GM04503 (cell line): ENCODE data around the gene ATOH8.

Experiments
- DNase-seq: peaks from one replicate; pipeline ENCODE4 v3.0.0-alpha.2; 2012; ENCODE audit warnings: low read depth

The ATOH8 gene

DNA sequence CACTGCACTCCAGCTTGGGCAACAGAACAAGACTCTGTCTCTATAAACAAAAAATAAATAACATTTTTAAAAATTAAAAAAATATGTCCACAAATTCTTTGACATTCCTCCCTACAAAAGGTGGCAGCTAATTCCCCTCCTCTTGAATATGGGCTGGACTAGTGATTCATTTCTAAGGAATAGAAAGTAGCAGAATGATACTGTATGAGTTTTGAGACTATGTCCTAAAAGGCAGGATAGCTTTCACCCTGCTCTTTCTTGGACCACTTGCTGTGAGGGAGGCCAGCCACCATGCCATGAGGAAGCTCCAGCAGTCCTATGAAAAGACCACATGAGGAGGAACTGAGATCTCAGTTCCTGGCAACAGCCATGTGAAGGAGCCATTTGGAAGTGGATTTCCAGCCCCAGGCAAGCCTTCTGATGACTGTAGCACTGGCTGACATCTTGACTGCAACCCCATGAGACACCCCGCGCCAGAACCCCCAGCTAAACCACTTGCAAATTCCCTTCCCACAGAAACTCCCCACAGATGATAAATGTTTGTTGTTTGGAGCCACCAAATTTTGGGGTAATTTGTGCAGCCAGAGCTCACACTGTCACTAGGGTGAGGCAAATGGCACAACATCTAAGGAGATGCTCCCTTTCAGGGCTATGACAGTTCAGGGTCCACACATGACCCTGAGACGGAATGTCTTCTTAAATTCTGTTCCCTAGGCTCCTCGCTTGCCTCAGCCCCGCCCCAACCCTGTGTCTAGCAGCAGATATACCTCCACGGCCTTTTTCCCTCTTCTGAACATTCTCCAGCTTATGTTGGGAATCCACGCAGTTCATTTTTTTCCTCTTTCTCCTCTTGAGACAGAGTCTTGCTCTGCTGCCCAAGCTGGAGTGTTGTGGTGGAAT, 17.1 kb upstream of the ATOH8 start:
- no peak for DNase-seq

DNA sequence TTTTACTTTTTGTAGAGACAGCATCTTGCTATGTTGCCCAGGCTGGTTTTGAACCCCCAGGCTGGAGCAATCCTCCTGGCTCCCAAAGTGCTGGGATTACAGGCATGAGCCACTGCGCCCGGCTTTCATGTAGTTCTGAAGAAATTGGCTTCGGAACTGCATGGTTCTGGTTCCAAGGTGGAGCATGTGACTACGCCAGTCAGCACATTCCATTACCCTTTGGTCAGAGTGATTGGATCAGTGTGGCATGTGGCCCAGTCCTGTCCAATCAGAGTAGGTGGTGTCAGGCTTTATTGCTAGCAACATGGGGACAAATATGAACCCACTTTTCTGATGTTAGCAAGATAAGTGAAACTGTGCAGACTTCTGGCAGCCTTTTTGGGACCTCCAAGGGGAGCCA, 16.3 kb upstream of the ATOH8 start:
- DNase-seq: peak; percentile 92

DNA sequence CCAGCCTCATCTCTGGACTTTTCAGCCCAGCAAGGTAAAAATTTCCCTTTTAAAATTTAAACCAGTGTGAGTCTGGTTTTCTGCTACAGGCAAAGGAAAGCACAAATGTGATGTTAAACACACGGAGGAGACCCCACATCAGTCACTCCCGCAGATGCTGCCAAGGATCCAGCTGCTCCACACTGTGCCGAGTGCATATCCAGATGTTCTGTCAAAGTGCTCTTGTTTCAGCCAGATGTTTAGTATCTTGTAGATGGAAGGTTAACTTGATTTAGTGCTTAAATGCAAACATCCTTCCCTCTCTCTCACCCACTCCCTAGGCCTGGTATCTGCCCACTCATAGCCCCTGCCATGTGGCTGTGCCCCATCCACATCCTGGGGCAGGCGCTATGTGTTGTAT, 15.8 kb upstream of the ATOH8 start:
- DNase-seq: no peak

DNA sequence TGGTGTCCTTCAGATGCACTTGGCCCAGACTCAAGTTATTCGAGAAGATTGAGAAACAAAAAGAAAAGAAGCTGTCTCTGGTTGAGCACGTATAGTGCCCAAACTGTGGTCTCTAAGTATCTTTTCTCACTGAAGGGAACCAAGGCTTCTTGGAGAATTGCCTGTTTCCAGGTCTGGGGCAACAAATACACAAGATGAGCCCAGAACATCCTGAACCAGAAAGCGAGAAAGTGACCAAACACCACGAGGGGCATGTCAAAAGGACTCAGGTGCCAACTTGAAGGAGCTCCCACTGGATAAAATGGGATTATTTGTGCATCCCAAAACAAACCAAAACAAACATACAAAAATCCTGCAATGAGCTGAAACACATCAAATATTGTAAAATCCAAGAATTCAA, 13.6 kb upstream of the ATOH8 start:
- no peak for DNase-seq

DNA sequence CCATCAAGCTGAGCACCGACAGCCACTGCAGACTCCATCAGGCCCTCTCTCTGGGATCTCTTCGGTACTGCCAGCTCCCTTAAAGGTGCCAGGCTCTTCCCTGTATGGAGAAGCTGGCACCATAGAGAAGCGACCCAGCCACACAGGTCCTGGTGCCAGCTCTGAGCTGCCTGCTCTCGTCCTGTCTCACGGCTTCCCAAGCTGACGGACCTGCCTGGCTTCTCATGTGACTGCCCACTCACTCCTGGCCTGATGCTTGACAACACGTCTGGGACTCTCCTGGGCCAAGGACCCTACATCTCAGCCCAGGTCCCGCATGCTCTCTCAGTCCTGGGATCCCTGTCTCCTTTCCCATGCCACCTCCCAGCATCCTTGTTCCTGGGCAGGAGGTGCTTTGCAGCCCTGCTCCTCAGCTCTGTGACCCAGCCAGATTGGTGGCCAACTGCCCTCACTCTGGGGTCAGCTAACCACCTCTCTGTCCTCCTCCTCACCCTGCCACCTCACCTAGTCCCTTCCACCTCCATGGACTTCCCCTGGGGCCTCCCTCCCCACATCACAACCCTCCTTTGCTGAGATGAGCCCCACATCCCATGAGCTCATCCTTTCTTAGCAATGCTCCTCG, 12.5 kb upstream of the ATOH8 start:
- DNase-seq: no peak

DNA sequence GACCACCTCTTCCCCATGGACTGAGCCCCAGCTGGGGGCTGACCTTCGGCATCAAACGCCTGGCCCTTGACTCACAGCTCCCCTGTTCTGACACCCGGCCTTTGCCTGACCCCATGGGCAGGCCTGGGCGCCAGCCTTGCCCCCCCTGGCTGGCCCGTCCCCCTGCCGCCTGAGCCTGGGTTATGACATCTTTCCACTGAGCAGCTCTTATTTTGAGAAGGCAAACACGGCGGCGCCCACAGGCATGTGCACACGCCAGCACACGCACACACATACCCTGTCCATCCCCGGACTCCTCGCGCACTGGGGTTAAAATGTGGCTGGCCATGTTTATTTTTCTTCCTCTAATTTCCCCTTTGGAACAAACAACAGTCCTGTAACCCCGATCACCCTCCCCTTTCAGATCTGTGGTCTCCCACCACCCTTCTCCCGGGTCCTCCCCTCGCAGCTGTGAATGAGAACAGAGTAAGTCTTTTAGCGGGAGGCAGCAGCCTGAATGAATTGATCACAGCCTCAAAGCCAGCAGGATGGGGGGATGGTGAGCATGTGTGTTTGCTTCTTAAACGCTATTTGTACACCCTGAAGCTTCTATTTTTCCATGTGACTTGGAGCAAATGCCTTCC, 11.8 kb upstream of the ATOH8 start:
- DNase-seq: peak; percentile 77

DNA sequence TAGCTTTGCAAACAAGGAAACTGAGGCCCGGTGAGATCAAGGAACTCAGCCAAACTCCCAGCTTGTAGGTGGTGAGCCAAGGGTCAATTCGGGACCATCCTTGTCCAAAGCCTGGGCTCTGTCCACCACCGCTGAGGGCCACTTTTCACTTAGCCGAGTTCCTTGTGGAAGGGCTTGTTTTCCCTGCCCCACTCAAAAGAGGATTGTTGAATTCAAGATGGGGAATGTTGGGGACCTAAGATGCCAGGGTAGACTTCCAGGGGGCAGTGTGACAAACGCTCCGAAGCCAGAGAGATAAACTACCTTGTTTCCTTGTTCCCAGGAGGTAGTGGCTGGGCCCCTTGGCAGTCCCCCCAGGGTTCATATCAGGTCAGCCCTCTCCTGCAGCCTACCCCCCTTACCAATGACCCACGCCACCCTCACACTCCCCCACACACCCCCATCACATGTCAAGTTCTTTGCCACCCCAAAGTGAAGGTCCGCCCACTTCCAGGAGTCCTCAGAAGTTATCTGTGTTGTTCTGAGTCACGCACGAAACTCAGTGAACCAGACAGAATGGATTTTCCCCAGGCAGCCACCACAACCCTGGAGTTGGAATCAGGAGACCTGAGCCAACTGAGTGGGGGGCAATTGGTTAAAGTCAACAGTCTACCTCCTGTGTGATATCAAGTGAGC, 10.3 kb upstream of the ATOH8 start:
- DNase-seq: no peak

DNA sequence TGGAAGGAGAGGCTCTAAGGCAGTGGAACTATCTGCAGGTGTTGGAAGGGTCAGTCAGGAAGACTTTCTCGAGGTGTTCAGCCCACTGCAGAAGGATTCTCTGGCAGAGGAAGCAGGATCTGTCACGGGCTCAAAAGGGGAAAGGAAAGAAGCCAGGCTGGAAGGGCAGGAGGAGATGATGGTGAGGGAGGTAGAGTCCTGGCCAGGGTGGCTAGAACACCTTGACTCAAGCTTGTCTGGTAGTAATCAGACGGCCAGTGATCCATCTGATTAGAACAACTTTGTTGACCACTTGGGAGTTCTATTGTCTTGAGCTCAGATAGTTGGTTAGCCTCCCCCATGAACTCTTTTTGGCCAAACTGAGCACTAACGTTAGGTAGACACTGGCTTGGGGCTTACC, 9.7 kb upstream of the ATOH8 start:
- DNase-seq: no peak

DNA sequence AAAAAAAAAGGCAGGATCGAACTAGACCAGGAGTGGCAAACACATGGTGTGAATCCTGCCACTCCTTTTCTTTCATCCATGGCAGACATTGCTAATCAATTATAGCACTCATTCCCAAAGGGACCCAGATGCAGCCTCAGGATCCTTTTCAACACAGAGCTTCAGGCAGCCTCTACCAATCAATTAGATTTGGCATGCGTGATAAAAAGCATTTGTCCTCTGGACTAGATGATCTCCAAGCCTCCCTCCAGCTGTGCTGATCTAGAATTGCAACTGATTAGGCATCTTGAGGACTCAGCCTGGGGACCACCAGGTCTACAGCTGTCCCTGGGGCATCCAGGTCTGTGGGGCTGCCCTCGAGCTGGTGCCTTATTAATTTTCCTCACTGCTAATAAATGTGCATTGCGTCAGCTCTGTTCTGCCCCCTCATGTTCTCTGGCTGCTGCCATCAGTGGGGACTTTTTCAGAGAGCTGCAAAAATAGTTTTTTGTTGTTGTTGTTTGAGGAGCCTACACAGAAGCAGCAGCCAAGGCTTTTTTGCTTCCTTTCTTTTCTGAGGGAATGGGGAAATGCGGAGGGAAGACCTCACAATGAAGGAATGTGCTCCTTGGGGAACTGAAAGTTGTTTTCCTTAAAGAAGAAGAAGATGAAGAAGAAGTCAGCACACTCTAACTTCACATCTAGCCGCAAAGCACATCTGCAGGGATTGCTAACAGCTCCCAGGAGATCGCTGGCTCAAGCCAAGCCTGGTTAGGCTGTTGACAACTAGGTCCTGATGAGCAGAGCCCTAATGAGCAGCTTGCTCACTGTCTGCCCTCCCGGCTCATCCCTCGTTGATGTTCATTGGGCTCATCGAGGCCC, 8.8 kb upstream of the ATOH8 start:
- peak; percentile 99 for DNase-seq

DNA sequence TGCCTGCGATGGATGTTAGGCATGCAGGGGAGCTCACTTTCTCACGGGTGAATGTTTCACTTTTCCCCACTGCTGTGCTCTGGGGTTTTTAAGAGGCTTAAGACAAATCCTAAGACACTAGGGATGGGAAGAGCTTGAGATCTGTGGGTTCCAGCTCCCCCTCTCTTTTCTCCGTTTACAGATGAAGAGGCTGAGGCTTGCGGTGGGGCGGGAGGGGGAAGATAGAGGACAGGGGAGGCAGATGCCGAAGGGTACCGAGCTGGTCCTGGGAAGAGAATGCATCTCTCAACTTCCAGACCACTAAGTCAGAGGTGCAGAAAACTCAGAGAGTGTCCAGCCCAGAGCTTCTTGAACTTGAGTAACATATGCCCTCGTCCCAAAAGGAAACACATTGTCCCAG, 8.2 kb upstream of the ATOH8 start:
- no peak for DNase-seq

DNA sequence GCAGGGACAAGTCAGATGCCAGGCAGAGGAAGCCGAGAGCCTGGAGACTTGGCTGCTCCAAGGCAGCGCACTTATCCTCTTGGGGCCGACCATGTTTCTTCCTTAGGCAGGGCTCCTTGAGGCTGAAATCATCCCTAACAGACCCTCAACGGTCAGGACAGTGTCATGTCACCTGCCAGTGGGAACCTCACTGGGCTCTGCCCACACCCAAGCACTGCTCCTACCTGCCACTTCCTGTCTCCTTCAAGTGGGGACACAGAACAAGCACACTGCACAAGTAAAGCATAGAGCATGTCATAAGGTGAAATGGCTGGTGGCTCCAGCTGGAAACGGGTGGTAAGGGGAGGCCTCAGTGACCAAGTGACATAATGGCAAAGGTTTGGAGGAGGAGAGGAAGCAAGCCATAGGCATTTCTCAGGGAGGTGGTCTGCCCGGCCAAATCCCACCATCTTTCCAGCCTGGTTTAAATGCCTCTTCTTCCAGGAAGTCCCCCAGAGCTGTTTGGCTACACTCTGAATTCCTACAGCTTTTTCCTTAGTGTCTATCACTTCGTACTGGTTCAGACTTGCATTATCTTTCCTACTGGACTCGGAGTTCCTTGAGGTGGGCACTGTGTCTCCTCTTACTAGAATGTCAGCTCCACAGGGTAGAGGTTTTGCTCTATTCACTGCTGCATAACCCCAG, 7.3 kb upstream of the ATOH8 start:
- DNase-seq: no peak

DNA sequence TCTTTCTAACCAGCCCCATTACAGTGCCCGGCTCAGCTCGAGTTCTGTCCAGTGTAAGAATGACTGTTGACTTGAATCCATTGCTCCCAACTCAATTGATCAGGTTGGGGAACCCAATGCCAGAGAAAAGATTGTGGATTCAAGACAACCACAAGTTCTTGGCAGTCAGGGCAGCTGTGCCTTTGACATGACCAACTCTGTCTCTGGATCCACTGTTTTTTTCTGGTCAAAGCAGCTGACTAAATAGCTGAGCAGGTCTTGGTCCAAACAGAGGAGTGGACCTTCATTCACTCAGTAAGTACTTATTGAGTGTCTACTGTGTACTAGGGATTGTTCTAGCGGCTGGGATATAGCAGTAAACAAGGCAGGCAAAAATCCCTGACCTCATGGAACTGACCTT, 6.3 kb upstream of the ATOH8 start:
- DNase-seq: no peak

DNA sequence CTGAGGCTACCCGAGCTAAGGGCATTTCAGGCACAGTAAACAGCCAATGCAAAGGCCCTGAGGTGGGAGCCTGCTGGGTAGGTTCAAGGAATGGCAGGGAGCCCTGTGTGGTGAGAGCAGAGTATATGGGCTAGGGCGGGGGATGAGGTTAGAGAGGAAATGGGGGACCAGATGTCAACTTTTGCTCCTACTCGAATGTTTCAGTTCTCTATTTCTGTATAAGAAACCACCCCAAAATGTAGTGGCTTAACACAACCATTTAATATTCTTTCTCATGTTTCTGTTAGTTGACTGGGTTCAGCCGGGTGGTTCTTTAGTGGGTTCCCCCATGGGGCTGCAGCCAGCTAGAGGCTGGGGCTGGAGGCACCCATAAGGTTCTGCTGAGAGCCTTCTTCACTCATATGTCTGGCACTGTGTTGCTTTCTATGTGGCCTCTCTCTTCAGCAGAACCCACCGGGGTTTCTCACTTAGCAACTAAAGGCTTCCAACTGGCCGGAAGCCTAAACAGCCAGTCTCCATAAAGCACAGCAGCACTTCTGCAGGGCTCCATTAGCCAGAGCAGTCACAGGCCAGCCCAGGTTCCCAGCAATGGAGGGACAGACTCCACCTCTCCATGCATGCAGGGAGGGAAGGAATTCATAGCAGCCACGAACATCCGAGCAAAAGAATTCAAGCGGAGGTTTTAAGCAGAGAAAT, 5.6 kb upstream of the ATOH8 start:
- DNase-seq: no peak

DNA sequence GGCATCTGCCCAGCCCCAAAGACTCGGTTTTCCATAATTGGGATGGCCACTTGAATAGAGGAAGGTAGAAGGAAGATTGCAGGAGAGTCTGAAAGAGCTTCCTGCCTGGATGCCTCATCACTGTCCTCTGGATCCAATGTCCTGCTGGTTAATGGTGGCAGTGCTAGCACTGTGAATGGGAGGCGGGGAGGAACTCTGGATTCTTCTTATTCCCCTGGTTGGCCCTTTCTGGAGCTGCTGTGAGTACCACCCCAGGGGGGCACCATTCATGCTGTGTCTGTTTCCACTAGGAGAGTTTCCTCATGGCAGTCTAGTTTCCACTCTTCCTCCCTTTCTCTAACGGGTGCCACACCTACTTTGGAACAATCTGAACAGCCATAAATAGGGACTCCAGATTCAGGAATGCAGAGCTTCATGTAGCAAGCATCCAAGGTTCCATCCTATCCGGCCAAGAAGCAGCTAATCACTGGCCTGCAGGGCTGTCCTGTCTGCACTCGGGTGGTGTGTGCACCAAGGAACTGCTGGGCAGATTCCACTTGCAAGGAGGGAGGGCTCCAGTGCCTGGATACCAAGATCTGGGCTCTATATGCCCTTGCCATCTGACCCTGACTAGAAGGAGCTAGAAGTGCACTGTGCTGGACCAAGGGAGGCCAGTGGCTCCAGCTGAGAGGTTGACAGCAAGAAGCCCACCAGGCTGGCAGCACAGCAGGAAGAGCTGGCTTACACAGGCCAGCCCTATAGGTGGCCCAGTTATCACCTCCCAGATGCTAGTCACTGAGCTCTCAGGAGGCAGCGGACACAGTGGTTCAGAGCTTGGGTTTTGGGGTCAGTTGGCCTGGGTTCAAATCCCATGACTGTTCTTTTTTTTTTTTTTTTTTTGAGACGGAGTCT, 4.6 kb upstream of the ATOH8 start:
- DNase-seq: peak; percentile 69

DNA sequence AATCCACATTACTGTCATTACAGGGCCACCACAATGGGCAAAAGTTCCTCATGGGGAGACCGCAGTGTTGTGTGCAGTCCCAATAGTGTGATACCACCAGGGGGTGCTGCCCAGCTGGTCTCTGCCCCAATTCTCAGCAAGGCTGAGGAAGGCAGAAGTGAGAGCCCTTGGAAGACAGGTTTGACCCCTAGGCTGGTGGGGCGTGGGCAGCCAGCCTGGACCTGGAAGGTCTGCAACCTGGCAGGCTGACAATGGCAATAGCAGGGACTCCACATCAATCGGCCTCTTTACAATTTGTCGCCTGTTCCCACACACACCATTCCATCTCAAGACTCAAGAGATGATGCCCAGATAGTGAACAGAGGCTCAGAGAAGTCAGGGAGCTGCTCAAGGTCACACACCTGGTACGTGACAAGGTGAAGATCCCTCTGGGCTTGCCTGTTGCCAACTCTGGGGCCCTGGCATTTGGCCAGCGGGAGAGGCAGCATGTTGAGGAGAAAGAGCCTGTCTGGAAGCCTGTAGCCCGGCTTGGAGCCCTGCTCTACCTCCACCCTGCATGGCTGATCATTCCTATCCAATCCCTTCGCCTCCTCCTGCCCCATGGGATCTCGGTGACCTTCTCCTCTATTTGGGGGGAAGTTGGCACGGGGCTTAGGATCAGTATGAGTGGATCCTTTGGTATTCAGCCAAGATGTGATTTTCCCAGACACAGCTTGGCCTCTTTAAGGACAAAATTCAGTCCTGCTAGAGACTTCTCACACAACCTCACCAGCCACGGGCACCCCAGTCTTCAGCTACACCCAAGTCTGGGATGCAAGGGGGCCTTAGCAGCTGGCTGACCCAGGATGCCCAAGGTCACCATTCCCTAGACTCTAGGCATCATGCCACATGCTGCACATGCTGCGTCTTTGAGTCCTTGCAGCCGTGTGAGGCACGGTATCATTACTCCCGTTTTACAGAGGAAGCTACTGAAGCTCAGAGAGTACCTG, 2.9 kb upstream of the ATOH8 start:
- DNase-seq: no peak

DNA sequence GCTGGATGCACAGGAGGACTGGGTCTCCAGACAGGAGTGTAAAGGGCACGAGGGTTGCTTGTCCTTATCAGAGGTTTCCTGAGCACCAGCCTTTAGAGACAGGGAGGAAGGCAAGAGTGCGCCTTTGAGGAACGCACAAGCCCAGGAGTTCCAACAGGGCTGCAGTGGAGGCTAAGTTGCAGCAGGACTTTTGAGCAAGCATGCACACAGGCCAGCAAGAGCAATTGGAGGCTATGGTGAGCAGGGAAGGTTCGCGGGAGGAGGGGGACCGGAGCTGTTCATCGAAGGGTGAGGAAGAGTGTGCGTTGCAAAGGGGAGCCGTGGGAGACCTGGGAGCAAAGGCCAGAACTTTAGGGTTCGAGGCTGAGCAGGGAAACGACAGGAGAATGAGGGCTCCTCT, 2.2 kb upstream of the ATOH8 start:
- no peak for DNase-seq

DNA sequence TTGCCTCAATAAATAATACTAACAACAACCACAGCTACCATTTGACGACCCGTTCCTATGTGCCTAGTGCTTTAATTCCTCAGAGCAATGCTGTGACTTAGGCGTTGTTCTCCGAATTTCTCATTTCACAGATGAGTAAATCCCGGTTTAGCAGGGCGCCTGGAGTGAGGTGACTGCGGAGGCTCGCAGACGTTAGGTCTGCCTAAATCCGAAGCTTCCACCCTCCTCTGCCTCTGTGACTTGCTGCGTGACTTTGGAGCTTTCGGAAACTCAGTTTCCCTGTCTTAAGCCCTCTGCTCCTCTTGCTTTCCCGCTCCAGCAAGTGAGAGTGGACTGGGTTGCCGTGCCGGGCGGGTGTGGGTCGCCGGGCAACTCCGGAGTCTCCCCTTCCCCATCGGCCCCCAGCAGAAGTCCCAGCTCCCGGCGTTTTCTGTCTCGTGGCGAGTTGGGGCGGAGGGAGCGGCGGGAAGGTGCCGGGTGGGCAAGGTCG, 711 bp upstream of the ATOH8 start:
- DNase-seq: no peak
